K562 (cell line): Measurements from ENCODE around the gene VWA8. TPM values are rescaled to one million over a fixed set of nuclear protein-coding genes. Genes with fewer than 3 reads are reported as not detected.

Experiments
- ASH1L ChIP-seq: fragments of 450-650 bp; IDR thresholded peaks from 2 replicates; pipeline ENCODE4 v1.6.1; 2018; ENCODE audit warnings: borderline replicate concordance, mild to moderate bottlenecking, low read depth; ENCODE audit not compliant: partially characterized antibody
- POLR2B ChIP-seq: fragments of 450-650 bp; IDR thresholded peaks from 2 replicates; pipeline ENCODE4 v1.6.1; 2018; ENCODE audit warnings: low read depth; ENCODE audit not compliant: partially characterized antibody
- REST ChIP-seq, 2 experiments: fragments of 450-650 bp; formaldehyde crosslinking in 1 of 2; IDR thresholded peaks; 2 replicates each; pipeline versions ENCODE4 v1.4.0 to v1.6.1; 2014 to 2020; ENCODE audit warnings: mild to moderate bottlenecking in 2 of 2, borderline replicate concordance in 1 of 2, low read depth in 1 of 2
- SRF ChIP-seq, 2 experiments: fragments of 250-450, 450-650 bp in 1 of 2; sonication (Bioruptor Pico) in 1 of 2; sonication (generic) in 1 of 2; formaldehyde crosslinking; IDR thresholded peaks; 2 replicates each; pipeline versions ENCODE4 v1.5.0 to v1.5.1; 2020 to 2022; ENCODE audit warnings: mild to moderate bottlenecking in 1 of 2, missing genetic modification reagents in 1 of 2
- SRSF3 ChIP-seq: fragments of 200-400 bp; formaldehyde crosslinking; IDR thresholded peaks from 2 replicates; pipeline ENCODE4 v1.6.1; 2016; ENCODE audit warnings: mild to moderate bottlenecking, low read length, moderate library complexity; ENCODE audit not compliant: insufficient read depth
- STAT5A ChIP-seq: IDR thresholded peaks from 2 replicates; pipeline ENCODE4 v1.6.1; 2012; ENCODE audit warnings: low read length, inconsistent platforms, borderline replicate concordance
- polyA plus RNA-seq, 8 experiments: library from polyadenylated mRNA; depleted of rRNA in 4 of 8; stranded (reverse) in 5 of 8; unstranded in 3 of 8; fragments of >200 nt; fragmentation: Nextera tagmentation in 2 of 8; fragmentation: Illumina TruSeq in 1 of 8; extraction: Ambion mirVana in 2 of 8; extraction: Trizol in 1 of 8; gene quantifications; 2 replicates each; pipeline versions ENCODE4 v1.2.1 to v1.2.3, GENCODE V29; 2011 to 2014; ENCODE audit warnings: inconsistent platforms in 1 of 8, missing spikeins in 1 of 8
- total RNA-seq, 7 experiments: library from RNA; depleted of rRNA in 6 of 7; stranded (reverse); fragments of >200 nt in 6 of 7; fragmentation: Illumina TruSeq in 2 of 7; extraction: Trizol in 2 of 7; gene quantifications; 2 replicates each; pipeline versions ENCODE4 v1.2.1 to v1.2.3, GENCODE V29; 2011 to 2021; ENCODE audit warnings: low replicate concordance in 1 of 7

The VWA8 gene
- total and polyA plus RNA-seq, 9 of the 15 experiments (the other 6 are each of a cell fraction or from before 2014, with no cell fraction given), result 2.1 to 18.5 (median 13.3) TPM

- no peak for TF ChIP-seq ASH1L
- no peak for TF ChIP-seq SRSF3
- TF ChIP-seq STAT5A, result no peak
- TF ChIP-seq SRF (CRISPR knock-in tag; IDR thresholded peaks at IDR 0.05), result no peak
- no peak for TF ChIP-seq REST (IDR thresholded peaks at IDR 0.05; ENCODE audit: borderline replicate concordance)
- no peak for TF ChIP-seq REST (CRISPR knock-in tag; IDR thresholded peaks at IDR 0.05; ENCODE audit: low read depth)
- TF ChIP-seq POLR2B, result no peak
Measured at GRCh38 chr13:41547251-41548000, 413.5 kb downstream of the VWA8 start (continued).
